AG10803 (cell line): ENCODE results near the gene RELT.
A peak's percentile ranks its signal among the peaks of the same experiment; 100 is the strongest.

ENCODE experiments used
- DNase-seq: peaks from one replicate; pipeline ENCODE4 v3.0.0; 2010; ENCODE audit warnings: low read depth
- H3K4me3 ChIP-seq: 2 replicates; pipeline ENCODE4 v1.5.1; 2011; ENCODE audit warnings: mild to moderate bottlenecking, low read length, control low read depth
- TF ChIP-seq, protein P1 (sequence below): conservative IDR thresholded peaks from 2 replicates; pipeline ENCODE4 v1.5.1; 2011; ENCODE audit warnings: mild to moderate bottlenecking, low read length, control low read depth, inconsistent platforms

RELT gene

DNA sequence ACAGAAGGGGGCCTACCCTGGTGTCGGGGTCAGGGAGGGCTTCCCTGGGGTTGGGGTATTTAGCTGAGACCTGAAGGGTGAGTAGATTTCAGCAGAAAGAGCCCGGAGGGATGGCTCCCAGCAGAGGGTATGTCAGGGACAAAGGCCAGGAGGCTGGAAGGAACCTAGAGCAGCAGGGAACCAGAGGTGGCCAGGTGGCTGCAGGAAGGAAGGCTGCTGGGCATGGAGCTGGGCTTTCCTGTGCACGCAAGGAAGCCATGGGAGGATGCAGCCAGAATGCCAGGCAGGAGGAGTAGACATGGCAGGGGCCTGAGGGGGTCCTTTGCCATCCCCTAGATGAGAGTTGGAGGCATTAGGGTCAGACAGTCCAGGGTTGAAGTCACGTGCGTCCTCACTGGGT lies 27.4 kb upstream of the RELT start:
- DNase-seq, result no peak
- no peak overlapping the region for H3K4me3 ChIP-seq
- TF ChIP-seq, protein P1, sequence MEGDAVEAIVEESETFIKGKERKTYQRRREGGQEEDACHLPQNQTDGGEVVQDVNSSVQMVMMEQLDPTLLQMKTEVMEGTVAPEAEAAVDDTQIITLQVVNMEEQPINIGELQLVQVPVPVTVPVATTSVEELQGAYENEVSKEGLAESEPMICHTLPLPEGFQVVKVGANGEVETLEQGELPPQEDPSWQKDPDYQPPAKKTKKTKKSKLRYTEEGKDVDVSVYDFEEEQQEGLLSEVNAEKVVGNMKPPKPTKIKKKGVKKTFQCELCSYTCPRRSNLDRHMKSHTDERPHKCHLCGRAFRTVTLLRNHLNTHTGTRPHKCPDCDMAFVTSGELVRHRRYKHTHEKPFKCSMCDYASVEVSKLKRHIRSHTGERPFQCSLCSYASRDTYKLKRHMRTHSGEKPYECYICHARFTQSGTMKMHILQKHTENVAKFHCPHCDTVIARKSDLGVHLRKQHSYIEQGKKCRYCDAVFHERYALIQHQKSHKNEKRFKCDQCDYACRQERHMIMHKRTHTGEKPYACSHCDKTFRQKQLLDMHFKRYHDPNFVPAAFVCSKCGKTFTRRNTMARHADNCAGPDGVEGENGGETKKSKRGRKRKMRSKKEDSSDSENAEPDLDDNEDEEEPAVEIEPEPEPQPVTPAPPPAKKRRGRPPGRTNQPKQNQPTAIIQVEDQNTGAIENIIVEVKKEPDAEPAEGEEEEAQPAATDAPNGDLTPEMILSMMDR, result no peak

DNA sequence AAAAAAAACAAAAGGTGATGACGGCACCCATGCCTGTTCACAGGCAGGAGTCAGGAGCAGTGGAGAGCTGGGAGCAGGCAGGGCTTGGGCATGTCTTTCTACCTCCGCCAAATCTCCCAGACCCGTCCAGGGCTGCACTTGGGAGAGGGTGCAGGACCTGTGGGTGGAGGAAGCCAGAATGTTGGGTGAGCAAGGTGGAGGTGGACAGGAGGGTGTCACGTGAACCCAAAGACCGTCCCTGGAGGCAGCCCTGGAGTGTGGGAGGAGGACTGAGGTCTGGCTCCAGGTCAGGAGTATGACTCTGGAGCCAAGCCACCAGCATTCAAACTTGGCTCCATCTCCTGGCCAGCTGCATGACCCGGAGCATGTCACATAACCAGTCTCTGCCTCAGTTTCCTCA lies 26.6 kb upstream of the RELT start:
- no peak overlapping the region for H3K4me3 ChIP-seq
- TF ChIP-seq, protein P1, result no peak
- DNase-seq, result no peak

DNA sequence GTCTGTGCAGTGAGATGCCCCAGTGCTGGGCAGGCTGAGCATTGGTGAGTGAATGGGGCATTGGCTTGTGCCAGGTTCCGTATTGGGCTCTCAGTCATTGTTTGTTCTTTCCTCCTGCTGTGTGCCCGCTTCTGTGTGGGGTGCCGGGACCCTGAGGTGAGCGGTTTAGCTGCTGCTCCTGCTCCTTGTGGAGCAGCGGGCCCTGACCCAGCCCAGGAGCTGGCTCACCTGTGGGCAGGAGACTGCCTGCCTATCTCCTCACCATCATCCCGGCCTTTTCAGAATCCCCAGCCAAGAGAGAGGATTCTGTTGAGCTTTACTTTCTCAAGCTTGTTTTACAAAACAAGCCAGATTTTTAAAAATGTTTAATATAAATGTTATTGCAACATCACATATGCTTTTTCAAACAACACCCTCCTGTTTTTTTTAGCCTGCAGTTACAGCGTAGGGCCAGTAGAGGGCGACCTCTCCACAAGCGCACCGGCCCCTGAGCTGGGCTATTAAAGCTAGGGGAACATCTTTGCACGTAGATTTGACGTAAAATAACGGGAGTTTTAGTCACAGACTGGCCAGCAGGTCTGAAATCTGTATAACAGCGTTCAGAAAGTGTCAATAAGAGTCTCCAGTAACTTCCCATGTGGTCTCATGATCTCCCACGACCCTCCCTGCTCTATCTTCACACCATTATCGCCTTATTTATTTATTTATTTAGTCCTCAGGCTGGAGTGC lies 25.1 kb upstream of the RELT start:
- H3K4me3 ChIP-seq, result no peak overlapping the region
- TF ChIP-seq, protein P1, result peak; percentile 98
- DNase-seq, result peak; percentile 77

DNA sequence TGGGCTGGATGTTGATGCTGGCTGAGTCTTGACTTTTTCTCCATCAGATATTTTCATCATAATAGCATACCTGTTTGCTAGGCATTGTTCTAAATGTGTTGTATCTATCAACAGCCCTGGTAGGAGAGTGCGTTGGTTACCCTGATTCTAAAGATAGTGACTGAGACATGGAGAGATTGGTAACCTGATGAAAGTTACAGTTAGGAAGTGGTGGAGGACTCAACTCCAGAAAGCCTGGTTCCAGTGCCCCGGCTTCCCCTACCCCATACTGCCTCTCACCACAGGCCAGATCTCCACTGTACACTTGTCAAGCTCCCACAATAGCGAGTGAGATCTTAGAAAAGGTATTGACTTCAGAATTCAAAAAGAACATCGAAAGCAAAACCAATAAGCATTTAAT lies 22.8 kb upstream of the RELT start:
- H3K4me3 ChIP-seq, result no peak overlapping the region
- DNase-seq, result no peak
- TF ChIP-seq, protein P1, result no peak

DNA sequence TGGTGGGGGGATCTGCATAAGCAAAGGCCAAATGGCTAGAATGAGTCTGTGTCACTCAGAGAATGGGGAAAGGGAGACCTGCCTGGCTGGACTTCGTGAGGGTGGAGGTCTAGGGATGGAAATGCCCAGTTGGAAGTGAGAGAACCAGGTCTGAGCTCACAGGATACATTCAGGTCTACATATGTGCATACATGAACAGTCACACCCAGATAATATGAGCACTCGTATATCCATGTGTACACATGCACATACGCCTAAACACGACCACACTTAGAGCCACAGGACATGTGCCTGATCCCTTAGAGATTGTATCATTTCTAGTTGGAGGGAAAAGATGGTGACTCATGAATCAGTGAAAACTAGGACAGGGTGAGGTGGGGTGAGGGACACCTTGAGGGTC lies 21.1 kb upstream of the RELT start:
- TF ChIP-seq, protein P1, result no peak
- no peak overlapping the region for H3K4me3 ChIP-seq
- DNase-seq, result no peak

DNA sequence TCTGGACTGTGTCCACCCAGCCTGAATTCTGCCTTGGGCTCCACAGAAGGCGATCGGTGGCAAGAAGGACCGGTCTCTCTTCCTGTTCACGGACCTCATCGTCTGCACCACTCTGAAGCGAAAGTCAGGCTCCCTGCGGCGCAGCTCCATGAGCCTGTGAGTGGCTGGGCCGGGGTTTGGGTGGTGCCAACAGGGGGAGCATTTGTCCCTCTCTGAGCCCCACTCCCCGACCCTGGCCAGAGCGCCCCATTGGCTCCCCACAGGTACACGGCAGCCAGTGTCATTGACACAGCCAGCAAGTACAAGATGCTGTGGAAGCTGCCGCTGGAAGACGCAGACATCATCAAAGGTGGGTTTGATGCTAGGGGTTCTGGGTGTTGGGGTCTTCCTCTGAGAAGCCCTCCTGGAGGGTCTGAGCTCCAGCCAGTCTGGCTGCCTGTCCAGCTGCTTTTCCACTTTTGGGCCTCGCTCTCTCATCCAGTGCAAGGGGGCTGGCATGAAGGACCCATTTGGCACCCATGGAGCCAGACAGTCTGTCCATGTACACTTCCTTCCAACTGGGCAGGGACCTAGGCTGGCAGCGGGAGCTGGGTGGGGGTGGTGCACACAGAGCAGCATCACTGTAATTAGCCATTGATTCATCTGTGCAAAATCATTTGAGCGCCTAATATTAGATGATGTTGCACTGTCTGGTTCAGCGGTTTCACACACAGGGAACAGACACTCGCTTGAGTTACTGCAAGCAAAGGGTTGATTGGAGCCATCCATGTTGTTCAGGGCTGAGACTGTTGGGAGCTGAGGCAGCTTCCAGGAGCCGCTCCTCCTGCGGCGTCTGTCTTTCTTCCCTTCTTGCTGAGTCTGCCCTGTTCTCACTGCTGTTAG lies 19.0 kb upstream of the RELT start:
- H3K4me3 ChIP-seq, result no peak overlapping the region
- DNase-seq, result no peak
- TF ChIP-seq, protein P1, result no peak

DNA sequence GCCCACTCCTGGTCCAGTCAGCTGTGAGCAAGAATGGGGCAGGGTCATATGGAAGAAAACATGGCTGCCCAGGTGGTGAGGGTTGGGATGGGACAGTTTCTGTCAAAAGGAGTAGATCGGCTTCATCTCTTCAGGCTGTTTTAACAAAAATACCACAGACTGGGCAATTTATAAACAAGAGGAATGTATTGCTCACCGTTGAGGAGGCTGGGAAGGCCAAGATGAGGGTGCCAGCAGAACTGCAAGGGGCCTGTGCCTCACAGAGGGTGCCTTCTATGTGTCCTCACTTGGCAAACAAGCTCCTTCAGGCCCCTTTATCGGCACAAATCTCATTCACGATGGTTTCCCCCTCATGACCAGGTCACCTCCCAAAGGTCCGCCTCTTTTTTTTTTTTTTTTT lies 18.1 kb upstream of the RELT start:
- no peak overlapping the region for H3K4me3 ChIP-seq
- TF ChIP-seq, protein P1, result no peak
- DNase-seq, result no peak
